Activated T-cell treated with anti-CD3 and anti-CD28 coated beads, Interleukin-2, amount 50 U/mL, for 1 hour (primary cell): ENCODE data around the gene ITGA1.
"Not testable (repeated sequence)": the region's sequence is repeated elsewhere in the genome, so short reads cannot be mapped to it uniquely, and the experiment has no call there.

Source experiments
- DNase-seq: peaks from one replicate; pipeline ENCODE4 v3.0.0-alpha.2; 2020

Gene ITGA1

GRCh38 chr5:52787600-52788504 is at the start of gene ITGA1, which contains the start of gene PELO:
ITGA1 (plus strand) TSS chr5:52787916; CDS start chr5:52788354, 438 bp downstream.
PELO (plus strand) TSS chr5:52787916; CDS start chr5:52800395, 12,479 bp downstream.
- peak; percentile 57 for DNase-seq

- no peak for DNase-seq
Measured at GRCh38 chr5:52738095-52738506, 49.6 kb upstream of the ITGA1 start.

- no peak for DNase-seq
Measured at GRCh38 chr5:52740007-52740406, 47.7 kb upstream of the ITGA1 start.

GRCh38 chr5:52743012-52743411 is 44.7 kb upstream of the ITGA1 start:
- DNase-seq, result no peak

GRCh38 chr5:52743529-52743928 is 44.2 kb upstream of the ITGA1 start:
- no peak for DNase-seq

GRCh38 chr5:52743970-52744369 is 43.7 kb upstream of the ITGA1 start:
- DNase-seq, result no peak

GRCh38 chr5:52744867-52745458 is 42.8 kb upstream of the ITGA1 start:
- DNase-seq, result not testable (repeated sequence)

GRCh38 chr5:52746539-52746938 is 41.2 kb upstream of the ITGA1 start:
- DNase-seq, result no peak

- DNase-seq, result no peak
Measured at GRCh38 chr5:52748590-52748989, 39.1 kb upstream of the ITGA1 start.

GRCh38 chr5:52749666-52750065 is 38.0 kb upstream of the ITGA1 start:
- no peak for DNase-seq

- DNase-seq, result no peak
Measured at GRCh38 chr5:52751137-52751536, 36.6 kb upstream of the ITGA1 start.

GRCh38 chr5:52754051-52754450 is 33.7 kb upstream of the ITGA1 start:
- no peak for DNase-seq

- no peak for DNase-seq
Measured at GRCh38 chr5:52757527-52757926, 30.2 kb upstream of the ITGA1 start.

- DNase-seq, result no peak
Measured at GRCh38 chr5:52758014-52758413, 29.7 kb upstream of the ITGA1 start.

GRCh38 chr5:52759331-52759730 is 28.4 kb upstream of the ITGA1 start:
- DNase-seq, result no peak

GRCh38 chr5:52760695-52761366 is 26.9 kb upstream of the ITGA1 start:
- no peak for DNase-seq

- DNase-seq, result no peak
Measured at GRCh38 chr5:52767217-52767743, 20.4 kb upstream of the ITGA1 start.

- DNase-seq, result no peak
Measured at GRCh38 chr5:52767766-52768480, 19.8 kb upstream of the ITGA1 start.

- DNase-seq, result no peak
Measured at GRCh38 chr5:52769061-52769460, 18.7 kb upstream of the ITGA1 start.

GRCh38 chr5:52770287-52770939 is 17.3 kb upstream of the ITGA1 start:
- DNase-seq, result no peak

- DNase-seq, result no peak
Measured at GRCh38 chr5:52771343-52772039, 16.2 kb upstream of the ITGA1 start.

- no peak for DNase-seq
Measured at GRCh38 chr5:52772668-52773067, 15.0 kb upstream of the ITGA1 start.
